IMR-90 (cell line): Measurements from ENCODE around the gene GABRD. TPM values are rescaled to one million over a fixed set of nuclear protein-coding genes. Genes with fewer than 3 reads are reported as not detected.

Source experiments
- ATAC-seq: fragments of 200-7000 bp; cut with Tn5 transposase; 2 replicates; pipeline ENCODE4 v1.9.1; 2020; ENCODE audit warnings: low read depth, mild to moderate bottlenecking, moderate library complexity
- BruUV-seq: library from RNA; stranded (reverse); fragments of 400-500 nt; replicated peaks from 2 replicates; lab custom pipeline; 2021; lab: Mats Ljungman, UMichigan
- CTCF ChIA-PET: fragments of 300-600 bp; formaldehyde crosslinking; extraction: SDS; loops from one replicate; lab custom pipeline; 2021; ENCODE audit warnings: antibody characterized with exemption; lab: Yijun Ruan, JAX
- POLR2A ChIA-PET: fragments of 300-600 bp; sonication (Branson Sonifier 250); formaldehyde crosslinking; loops from one replicate; lab custom pipeline; 2022; ENCODE audit warnings: antibody characterized with exemption; ENCODE audit not compliant: unreplicated experiment; lab: Charles Lee
- DNase-seq: peaks from one replicate; pipeline ENCODE4 v3.0.0; 2013
- H2AFZ ChIP-seq: replicated peaks from 2 replicates; pipeline ENCODE3; 2013; ENCODE audit warnings: low read length, mild to moderate bottlenecking; ENCODE audit not compliant: poor library complexity
- H2AK5ac ChIP-seq: 2 replicates; pipeline ENCODE4 v1.6.1; 2013; ENCODE audit warnings: low read depth, low read length, inconsistent platforms
- H2AK9ac ChIP-seq: replicated peaks from 2 replicates; pipeline ENCODE3; 2013; ENCODE audit warnings: mild to moderate bottlenecking, low read depth, low read length, moderate library complexity; ENCODE audit not compliant: poor library complexity
- H2BK120ac ChIP-seq: 2 replicates; pipeline ENCODE4 v1.6.1; 2013; ENCODE audit warnings: low read depth, low read length, inconsistent platforms
- H2BK15ac ChIP-seq: 3 replicates; pipeline ENCODE4 v1.6.1; 2013; ENCODE audit warnings: low read depth, low read length, inconsistent platforms
- H2BK20ac ChIP-seq: 2 replicates; pipeline ENCODE4 v1.6.1; 2013; ENCODE audit warnings: low read depth, mild to moderate bottlenecking, inconsistent platforms, low read length, moderate library complexity
- H2BK5ac ChIP-seq: 2 replicates; pipeline ENCODE4 v1.6.1; 2013; ENCODE audit warnings: mild to moderate bottlenecking, low read depth, low read length, inconsistent platforms; ENCODE audit not compliant: poor library complexity, severe bottlenecking
- H3K14ac ChIP-seq: replicated peaks from 2 replicates; pipeline ENCODE4 v1.6.1; 2013; ENCODE audit warnings: low read depth, low read length, inconsistent platforms
- H3K18ac ChIP-seq: 2 replicates; pipeline ENCODE4 v1.6.1; 2013; ENCODE audit warnings: low read depth, low read length, control low read depth
- H3K23ac ChIP-seq: 2 replicates; pipeline ENCODE4 v1.6.1; 2013; ENCODE audit warnings: low read depth, low read length, inconsistent platforms
- H3K27ac ChIP-seq: 2 replicates; pipeline ENCODE4 v1.5.1; 2013; ENCODE audit warnings: mild to moderate bottlenecking, control low read depth, low read length; ENCODE audit not compliant: insufficient read depth
- H3K27me3 ChIP-seq: 2 replicates; pipeline ENCODE4 v1.6.1; 2013; ENCODE audit warnings: low read length; ENCODE audit not compliant: control insufficient read depth, insufficient read depth
- H3K36me3 ChIP-seq: 2 replicates; pipeline ENCODE4 v1.6.1; 2013; ENCODE audit warnings: low read length, mixed read lengths; ENCODE audit not compliant: control insufficient read depth, insufficient read depth
- H3K4ac ChIP-seq: 2 replicates; pipeline ENCODE4 v1.6.1; 2013; ENCODE audit warnings: low read depth, low read length, inconsistent platforms
- H3K4me1 ChIP-seq: 2 replicates; pipeline ENCODE4 v1.6.1; 2013; ENCODE audit warnings: low read length, mixed read lengths; ENCODE audit not compliant: control insufficient read depth, insufficient read depth
- H3K4me2 ChIP-seq: 2 replicates; pipeline ENCODE4 v1.6.1; 2013; ENCODE audit warnings: low read depth, mild to moderate bottlenecking, control low read depth, low read length, moderate library complexity
- H3K4me3 ChIP-seq: 2 replicates; pipeline ENCODE4 v1.5.1; 2013; ENCODE audit warnings: low read depth, mild to moderate bottlenecking, control low read depth, low read length, moderate library complexity; ENCODE audit not compliant: insufficient read depth
- H3K56ac ChIP-seq: 2 replicates; pipeline ENCODE4 v1.6.1; 2013; ENCODE audit warnings: low read length, inconsistent platforms; ENCODE audit not compliant: insufficient read depth; ENCODE audit errors: extremely low read depth
- H3K79me1 ChIP-seq, 2 experiments: 2 replicates each; pipeline ENCODE4 v1.6.1; 2013; ENCODE audit warnings: low read length in 2 of 2, inconsistent platforms in 1 of 2, low read depth in 1 of 2
- H3K9ac ChIP-seq: 2 replicates; pipeline ENCODE4 v1.6.1; 2013; ENCODE audit warnings: low read depth, low read length, control low read depth
- H3K9me1 ChIP-seq: 2 replicates; pipeline ENCODE4 v1.6.1; 2013; ENCODE audit warnings: low read length, inconsistent platforms; ENCODE audit not compliant: insufficient read depth
- H3K9me3 ChIP-seq: 2 replicates; pipeline ENCODE4 v1.6.1; 2013; ENCODE audit warnings: low read length; ENCODE audit not compliant: control insufficient read depth, insufficient read depth
- H4K20me1 ChIP-seq: 2 replicates; pipeline ENCODE4 v1.6.1; 2013; ENCODE audit warnings: low read length, inconsistent platforms; ENCODE audit not compliant: insufficient read depth
- H4K5ac ChIP-seq: 2 replicates; pipeline ENCODE4 v1.6.1; 2013; ENCODE audit warnings: mild to moderate bottlenecking, low read depth, low read length, control low read depth
- H4K8ac ChIP-seq, 2 experiments: 2 replicates each; pipeline ENCODE4 v1.6.1; 2013; ENCODE audit warnings: low read depth in 2 of 2, low read length in 2 of 2, control low read depth in 1 of 2, inconsistent platforms in 1 of 2
- H4K91ac ChIP-seq: 2 replicates; pipeline ENCODE4 v1.6.1; 2013; ENCODE audit warnings: low read depth, low read length, inconsistent platforms; ENCODE audit not compliant: insufficient read depth
- FOS ChIP-seq: fragments of 150-350 bp; IDR thresholded peaks from 2 replicates; pipeline ENCODE4 v1.6.1; 2016; ENCODE audit warnings: low read depth, low read length
- MXI1 ChIP-seq: IDR thresholded peaks from 2 replicates; pipeline ENCODE4 v1.6.1; 2012; ENCODE audit warnings: low read depth, mild to moderate bottlenecking, low read length, moderate library complexity, borderline replicate concordance
- WGBS, 2 experiments: methylation state at CpG; one replicate each; pipeline versions ENCODE4 v1.1.5 to v1.1.7; 2013; ENCODE audit warnings: missing lambda C conversion rate in 2 of 2; ENCODE audit not compliant: insufficient read length in 1 of 2; ENCODE audit errors: extremely low coverage in 2 of 2; 5-methylcytosine and 5-hydroxymethylcytosine counted together
- dilution Hi-C: fragments of 300-500 bp; cut with HindIII; formaldehyde crosslinking; loops from one replicate; pipeline ENCODE4 v1.14.3; 2018; ENCODE audit warnings: low sequenced_read_pairs; ENCODE audit not compliant: unreplicated experiment
- in situ Hi-C: fragments of 300-500 bp; cut with MboI; formaldehyde crosslinking; loops from 3 replicates; pipeline ENCODE4 v1.14.3; 2019; ENCODE audit warnings: low sequenced_read_pairs, inconsistent platforms, mixed read lengths
- intact Hi-C: fragments of 100-400 bp; cut with micrococcal nuclease; formaldehyde crosslinking; loops from 2 replicates; pipeline ENCODE4 v1.10.0; 2022
- polyA plus RNA-seq, 3 experiments: library from polyadenylated mRNA; depleted of rRNA; stranded (reverse); fragments of >200 nt; gene quantifications; 2 replicates each; pipeline ENCODE4 v1.2.3, GENCODE V29; 2012; ENCODE audit warnings: low replicate concordance in 1 of 3
- total RNA-seq: library from RNA; depleted of rRNA; stranded (reverse); fragments of >200 nt; gene quantifications from 2 replicates; pipeline ENCODE4 v1.2.3, GENCODE V29; 2012

GABRD gene
- total and polyA plus RNA-seq, 2 of the 4 experiments (the other 2 are of a cell fraction): not detected

DNA sequence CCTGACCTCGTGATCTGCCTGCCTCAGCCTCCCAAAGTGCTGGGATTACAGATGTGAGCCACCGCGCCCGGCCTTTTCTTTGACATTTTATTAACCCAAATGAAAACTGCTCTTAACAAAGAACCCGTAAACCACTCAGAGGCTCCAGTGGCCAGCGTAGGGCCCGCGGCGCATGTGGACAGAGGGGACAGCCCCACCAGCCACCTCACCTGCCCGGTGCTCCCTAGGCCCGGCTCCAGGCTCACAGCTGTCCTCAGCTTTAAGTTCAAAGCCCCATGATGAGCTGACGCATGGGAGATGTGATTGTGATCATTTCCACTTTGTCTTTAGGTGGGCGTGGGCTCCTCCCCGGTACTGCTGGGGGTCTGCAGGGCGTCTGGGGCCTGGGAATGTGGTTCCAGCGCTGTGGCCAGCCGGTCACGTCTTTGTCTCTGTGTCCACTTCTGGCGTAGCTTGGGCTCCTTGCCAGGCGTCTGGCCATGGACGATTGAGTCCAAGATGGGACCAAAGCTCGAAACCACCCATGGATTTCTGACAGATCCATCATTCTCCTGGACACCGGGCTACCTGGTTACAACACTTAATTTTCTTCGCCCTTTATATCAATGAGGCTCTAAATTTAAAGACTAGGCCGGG lies 37.9 kb downstream of the GABRD start:
- Histone ChIP-seq H3K27ac (no peak overlapping the region), H3K9ac (no peak overlapping the region), H3K27me3 (peaks cover 9% of the 10 kb centered on the region), H3K4me3 (no peak overlapping the region), H3K79me1 (no peaks in the 10 kb centered on the region), H3K56ac (no peak overlapping the region), H2BK15ac (no peak overlapping the region), H3K23ac (no peak overlapping the region), H4K5ac (no peak overlapping the region), H3K4ac (no peak overlapping the region), H3K14ac (no peak overlapping the region), H3K9me1 (no peaks in the 10 kb centered on the region), H2BK5ac (no peak overlapping the region), H2AK9ac (no peak overlapping the region), H4K20me1 (no peaks in the 10 kb centered on the region), H3K9me3 (no peaks in the 10 kb centered on the region), H2AK5ac (no peak overlapping the region), H3K4me2 (no peak overlapping the region), H3K18ac (no peak overlapping the region), H3K36me3 (no peaks in the 10 kb centered on the region), H2AFZ (no peak overlapping the region), H4K91ac (no peak overlapping the region), H2BK120ac (no peak overlapping the region), H2BK20ac (no peak overlapping the region), H3K4me1 (no peaks in the 10 kb centered on the region), H4K8ac (no peak overlapping the region)
- intact Hi-C loops: no loop called here
- BruUV-seq: no TSS peak
- POLR2A ChIA-PET: no interaction called here
- in situ Hi-C loops: no loop called here
- dilution Hi-C loops: no loop called here
- TF ChIP-seq MXI1 (no peak), FOS (no peak)
- CTCF ChIA-PET: interaction anchor here (1.0 kb wide), 1 partner anchor 12 kb away, joined by 3 read pairs; no protein-coding TSS in a partner anchor
- DNase-seq: no peak
- ATAC-seq: no peak
- WGBS, 2 experiments: 84% methylated on average over 8 of the region's 25 CpGs; no CpG with 5 or more reads in 1 of the 2 experiments
